ENCODE data around the gene C1orf159. TPM values are rescaled to one million over a fixed set of nuclear protein-coding genes. Genes with fewer than 3 reads are reported as not detected.

The C1orf159 gene
- total and polyA plus RNA-seq, 7 donors: 6.6 to 25.3 (median 8.2) TPM

DNA sequence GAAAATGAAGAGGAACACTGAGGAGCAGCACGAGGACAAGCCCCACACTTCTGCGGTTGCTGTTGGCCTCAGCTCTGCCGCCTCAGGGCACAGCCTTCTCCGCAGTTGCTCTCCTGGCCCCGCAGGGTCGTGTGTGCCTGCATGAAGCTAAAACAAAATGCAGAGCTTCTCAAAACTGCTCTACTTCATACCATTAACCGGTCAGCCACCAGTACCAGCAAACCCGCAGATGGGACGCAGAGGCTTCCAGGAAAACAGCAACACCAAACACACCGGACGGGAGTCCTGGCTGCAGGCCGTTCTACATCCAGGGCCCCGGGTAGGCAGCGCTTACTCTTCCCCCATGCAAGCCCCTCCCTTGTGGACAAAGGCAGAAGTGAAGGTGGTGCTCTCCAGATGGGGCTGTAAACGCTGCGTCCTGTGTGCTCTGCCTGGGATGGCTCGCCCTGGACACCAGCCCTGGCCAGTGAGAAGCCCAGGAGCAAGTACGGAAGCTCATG is 7.1 kb upstream of the C1orf159 start:
- H3K4me1 ChIP-seq: peaks cover 0 to 11% (median 11%) of the 10 kb centered on the region in 4 donors
- H3K27ac ChIP-seq: no peak overlapping the region
- TF ChIP-seq, protein P1, sequence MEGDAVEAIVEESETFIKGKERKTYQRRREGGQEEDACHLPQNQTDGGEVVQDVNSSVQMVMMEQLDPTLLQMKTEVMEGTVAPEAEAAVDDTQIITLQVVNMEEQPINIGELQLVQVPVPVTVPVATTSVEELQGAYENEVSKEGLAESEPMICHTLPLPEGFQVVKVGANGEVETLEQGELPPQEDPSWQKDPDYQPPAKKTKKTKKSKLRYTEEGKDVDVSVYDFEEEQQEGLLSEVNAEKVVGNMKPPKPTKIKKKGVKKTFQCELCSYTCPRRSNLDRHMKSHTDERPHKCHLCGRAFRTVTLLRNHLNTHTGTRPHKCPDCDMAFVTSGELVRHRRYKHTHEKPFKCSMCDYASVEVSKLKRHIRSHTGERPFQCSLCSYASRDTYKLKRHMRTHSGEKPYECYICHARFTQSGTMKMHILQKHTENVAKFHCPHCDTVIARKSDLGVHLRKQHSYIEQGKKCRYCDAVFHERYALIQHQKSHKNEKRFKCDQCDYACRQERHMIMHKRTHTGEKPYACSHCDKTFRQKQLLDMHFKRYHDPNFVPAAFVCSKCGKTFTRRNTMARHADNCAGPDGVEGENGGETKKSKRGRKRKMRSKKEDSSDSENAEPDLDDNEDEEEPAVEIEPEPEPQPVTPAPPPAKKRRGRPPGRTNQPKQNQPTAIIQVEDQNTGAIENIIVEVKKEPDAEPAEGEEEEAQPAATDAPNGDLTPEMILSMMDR (IDR thresholded peaks at IDR 0.05): peak in 1 of 4 experiments; percentile 16
- TF ChIP-seq POLR2AphosphoS5 (IDR thresholded peaks at IDR 0.05) (no peak), POLR2A (IDR thresholded peaks at IDR 0.05) (peak in 1 of 2 donors; percentile 29)
- no peaks in the 10 kb centered on the region for H3K36me3 ChIP-seq
- no peak overlapping the region for H3K4me3 ChIP-seq
- DNase-seq: no peak
- intact Hi-C loops (cut with DNase I): loop anchor here (1.0 to 5.0 kb wide), 3 partner anchors 32 to 167 kb away; partner anchors contain the start of gene UBE2J2
- H3K27me3 ChIP-seq: peaks cover 0 to 40% (median 0%) of the 10 kb centered on the region in 3 donors
- no peaks in the 10 kb centered on the region for H3K9me3 ChIP-seq
- WGBS, 2 donors: 14 to 55% methylated on average over 18 of the region's 18 CpGs

DNA sequence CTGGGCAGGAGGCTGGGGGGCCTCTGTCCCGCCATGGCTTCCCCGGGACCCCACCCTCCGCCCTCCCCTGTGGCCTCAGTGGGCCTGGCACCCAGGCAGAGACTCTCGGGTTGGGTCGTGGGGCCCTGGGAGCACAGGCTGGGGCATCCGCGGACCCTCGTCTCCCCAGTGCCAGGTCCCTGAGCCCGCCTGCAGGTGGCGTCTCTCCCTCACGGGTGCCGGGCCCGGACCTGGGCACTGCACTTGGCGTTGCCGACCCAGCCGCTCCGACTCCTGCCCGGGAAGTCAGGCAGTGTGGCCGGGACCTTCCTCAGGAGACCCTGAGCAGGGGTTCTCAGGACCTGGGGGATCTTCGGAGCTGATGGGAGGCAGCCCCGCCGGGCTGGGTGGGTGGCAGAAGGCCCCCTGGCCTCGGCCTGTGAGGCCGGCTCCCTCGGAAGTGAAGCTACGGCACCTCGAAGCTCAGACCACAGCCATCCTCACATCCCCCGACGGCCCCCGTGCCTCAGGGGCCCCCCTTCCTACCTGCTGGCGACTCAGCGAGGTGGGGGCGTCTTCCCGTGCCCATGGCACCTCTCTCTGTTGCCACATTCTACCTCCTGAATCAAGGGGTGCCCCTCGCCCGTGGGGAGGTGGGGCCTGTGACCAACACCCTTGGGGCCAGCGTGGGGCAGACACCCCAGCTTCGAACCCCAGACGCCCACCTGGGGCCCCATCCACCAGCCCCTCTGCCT is 6.4 kb upstream of the C1orf159 start:
- DNase-seq: peak; percentile 90
- Histone ChIP-seq H3K27ac (peak overlapping the region in 1 of 4 donors; percentile 38), H3K27me3 (peaks cover 0 to 40% (median 0%) of the 10 kb centered on the region in 3 donors), H3K4me3 (peak overlapping the region in 3 of 4 donors; percentile 25 to 35 (median 33)), H3K36me3 (no peaks in the 10 kb centered on the region), H3K4me1 (peaks cover 0 to 11% (median 11%) of the 10 kb centered on the region in 4 donors), H3K9me3 (no peaks in the 10 kb centered on the region)
- intact Hi-C loops (cut with DNase I): loop anchor here (1.0 to 5.0 kb wide), 3 partner anchors 33 to 168 kb away; partner anchors contain the start of gene UBE2J2
- 4 to 15% methylated on average over 39 of the region's 39 CpGs for WGBS, 2 donors
- TF ChIP-seq, protein P1 (IDR thresholded peaks at IDR 0.05): peak; percentile 79 to 94 (median 90)
- no peak for TF ChIP-seq EP300 (IDR thresholded peaks at IDR 0.05)

DNA sequence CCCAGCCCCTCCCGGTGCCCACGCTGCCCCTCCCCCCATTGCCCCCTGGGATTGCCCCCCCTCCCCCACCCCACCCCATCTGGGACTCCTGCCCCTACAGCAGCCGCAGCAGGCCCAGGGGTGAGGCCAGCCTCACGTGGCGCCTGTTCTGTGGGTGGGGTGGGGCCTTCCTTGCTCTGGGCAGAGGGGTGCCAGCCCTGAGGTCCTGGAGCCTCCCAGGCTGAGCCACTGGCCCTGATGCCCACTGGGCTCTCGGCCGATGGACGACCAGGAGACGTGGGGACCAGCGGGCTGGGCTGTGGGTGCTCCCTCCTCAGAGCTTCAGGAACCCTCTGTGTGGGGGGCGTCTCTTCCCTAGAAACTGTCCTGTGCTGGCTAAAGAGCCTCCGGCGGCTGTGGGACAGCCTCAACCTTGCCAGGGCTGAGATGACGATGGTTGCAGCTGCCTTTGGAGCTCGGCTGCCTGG is 5.8 kb upstream of the C1orf159 start:
- H3K27me3 ChIP-seq: peaks cover 0 to 40% (median 0%) of the 10 kb centered on the region in 3 donors
- no peaks in the 10 kb centered on the region for H3K9me3 ChIP-seq
- no peaks in the 10 kb centered on the region for H3K36me3 ChIP-seq
- 8 to 49% methylated on average over 15 of the region's 15 CpGs for WGBS, 2 donors
- intact Hi-C loops (cut with DNase I): loop anchor here (1.0 to 5.0 kb wide), 3 partner anchors 33 to 169 kb away; partner anchors contain the start of gene UBE2J2
- no peak for TF ChIP-seq POLR2AphosphoS5 (IDR thresholded peaks at IDR 0.05)
- TF ChIP-seq EP300 (IDR thresholded peaks at IDR 0.05): no peak
- TF ChIP-seq, protein P1 (IDR thresholded peaks at IDR 0.05): no peak
- no peak for TF ChIP-seq POLR2A (IDR thresholded peaks at IDR 0.05)
- H3K4me1 ChIP-seq: peaks cover 0 to 16% (median 12%) of the 10 kb centered on the region in 4 donors
- no peak overlapping the region for H3K27ac ChIP-seq
- peak overlapping the region in 2 of 4 donors; percentile 33 to 35 for H3K4me3 ChIP-seq
- DNase-seq: peak; percentile 58

DNA sequence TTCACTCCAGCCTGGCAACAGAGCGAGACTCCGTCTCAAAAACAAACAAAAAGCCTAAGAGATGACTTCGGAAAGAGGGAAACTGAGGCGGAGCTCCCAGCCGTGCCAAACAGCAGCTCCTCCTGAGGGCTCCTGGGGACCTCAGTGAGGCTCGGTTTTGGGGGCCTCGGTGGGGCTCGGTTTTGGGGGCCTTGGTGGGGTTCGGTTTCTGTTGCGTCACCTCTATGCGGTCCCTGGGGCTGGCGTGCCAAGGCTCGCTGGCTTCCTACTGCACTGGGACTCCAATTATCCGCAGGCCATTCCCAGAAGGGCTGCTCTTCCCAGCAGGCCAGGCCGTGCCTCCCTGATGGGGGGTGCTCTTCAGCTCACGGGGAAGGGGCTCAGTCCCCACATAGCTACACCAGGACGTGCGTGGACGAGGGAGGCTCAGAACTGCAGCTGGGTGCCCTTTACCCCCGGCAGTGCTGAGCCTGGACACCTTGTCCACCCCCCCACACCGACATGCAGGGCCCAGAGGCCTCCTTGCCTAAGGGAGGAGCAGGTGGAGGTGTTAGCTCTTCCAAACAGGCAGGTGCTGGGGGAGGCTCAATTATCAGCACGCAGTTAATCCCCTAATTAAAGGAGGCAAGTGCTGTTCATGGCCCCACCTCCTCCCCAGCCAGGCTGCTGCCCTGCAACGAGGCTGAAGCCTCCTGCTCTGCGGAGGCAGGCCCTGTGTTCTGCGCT is 5.1 kb upstream of the C1orf159 start:
- 50 to 78% methylated on average over 25 of the region's 25 CpGs for WGBS, 2 donors
- intact Hi-C loops (cut with DNase I): loop anchor here (5.0 kb wide), 1 partner anchor 151 kb away; the partner anchor contains the start of gene UBE2J2
- H3K9me3 ChIP-seq: no peaks in the 10 kb centered on the region
- no peaks in the 10 kb centered on the region for H3K36me3 ChIP-seq
- no peak overlapping the region for H3K4me3 ChIP-seq
- peak; percentile 50 for DNase-seq
- H3K27me3 ChIP-seq: peaks cover 0 to 40% (median 0%) of the 10 kb centered on the region in 3 donors
- no peak overlapping the region for H3K27ac ChIP-seq
- H3K4me1 ChIP-seq: peaks cover 0 to 18% (median 14%) of the 10 kb centered on the region in 4 donors
- TF ChIP-seq, protein P1 (IDR thresholded peaks at IDR 0.05): no peak

Data from sigmoid colon (tissue), 7 donors.